ENCODE results near the gene TCP1. TPM values are rescaled to one million over a fixed set of nuclear protein-coding genes. Genes with fewer than 3 reads are reported as not detected.
"Not testable (repeated sequence)": the region's sequence is repeated elsewhere in the genome, so short reads cannot be mapped to it uniquely, and the experiment has no call there.

TCP1 gene
- total RNA-seq, 1 donor from 2014 or later, result 336 TPM

- DNase-seq, result not testable (repeated sequence)
Observed at GRCh38 chr6:159816775-159817174, 27.4 kb upstream of the TCP1 start.

GRCh38 chr6:159815410-159815809, 26.0 kb upstream of the TCP1 start:
- no peak for DNase-seq

- DNase-seq, result no peak
Observed at GRCh38 chr6:159813781-159814180, 24.4 kb upstream of the TCP1 start.

GRCh38 chr6:159809149-159809548, 19.7 kb upstream of the TCP1 start:
- DNase-seq, result no peak

DNA sequence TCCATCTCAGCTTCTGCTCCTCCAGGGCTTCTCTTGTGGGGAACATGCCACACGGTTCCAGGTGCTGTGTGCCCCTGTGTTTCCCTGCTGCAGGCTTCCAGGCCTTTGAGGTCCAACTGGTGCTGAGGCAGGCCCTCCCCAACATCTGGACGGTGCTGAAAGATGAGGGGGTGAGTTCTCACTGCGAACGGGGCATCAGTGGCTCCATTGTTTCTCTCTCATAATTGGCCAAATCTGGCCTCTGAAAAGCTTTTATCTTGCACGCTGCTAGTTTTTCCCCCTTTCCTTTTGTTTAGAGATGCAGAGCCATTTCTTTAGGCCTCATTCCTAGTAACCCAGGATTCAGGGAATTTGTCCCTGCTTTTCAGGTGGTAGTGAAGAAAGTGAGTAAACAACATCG, 19.2 kb upstream of the TCP1 start:
- no peak for DNase-seq

DNA sequence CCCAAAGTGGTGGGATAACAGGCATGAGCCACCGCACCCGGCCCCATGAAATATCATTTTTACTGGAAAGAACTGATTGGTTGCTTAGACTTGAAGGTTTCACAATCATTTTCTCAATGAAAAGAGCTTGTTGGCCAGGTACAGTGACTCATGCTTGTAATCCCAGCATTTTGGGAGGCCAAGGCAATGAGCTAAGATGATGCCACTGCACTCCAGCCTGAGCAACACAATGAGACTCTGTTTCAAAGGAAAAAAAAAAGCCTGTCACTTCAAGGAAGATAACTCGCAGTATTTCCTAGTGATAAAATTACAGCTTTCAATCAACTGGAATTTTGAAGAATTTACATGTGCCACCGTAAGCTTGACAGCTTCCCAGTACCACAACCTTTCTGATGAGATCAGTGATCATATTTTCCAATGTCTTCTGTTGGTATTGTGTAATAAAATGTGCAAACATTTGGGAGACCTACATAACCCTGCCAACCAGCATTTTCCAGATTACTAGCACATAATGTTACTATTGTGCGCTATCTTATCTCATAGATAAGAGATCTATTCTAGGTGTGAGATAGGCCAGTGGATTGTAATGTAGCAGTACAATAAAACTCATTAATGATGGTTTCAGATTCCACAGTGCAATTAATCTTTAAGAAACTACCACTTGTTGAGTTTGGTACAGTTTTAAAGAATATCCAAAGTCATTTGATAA, 17.9 kb upstream of the TCP1 start:
- no peak for DNase-seq

- no peak for DNase-seq
Observed at GRCh38 chr6:159806021-159806458, 16.6 kb upstream of the TCP1 start.

DNA sequence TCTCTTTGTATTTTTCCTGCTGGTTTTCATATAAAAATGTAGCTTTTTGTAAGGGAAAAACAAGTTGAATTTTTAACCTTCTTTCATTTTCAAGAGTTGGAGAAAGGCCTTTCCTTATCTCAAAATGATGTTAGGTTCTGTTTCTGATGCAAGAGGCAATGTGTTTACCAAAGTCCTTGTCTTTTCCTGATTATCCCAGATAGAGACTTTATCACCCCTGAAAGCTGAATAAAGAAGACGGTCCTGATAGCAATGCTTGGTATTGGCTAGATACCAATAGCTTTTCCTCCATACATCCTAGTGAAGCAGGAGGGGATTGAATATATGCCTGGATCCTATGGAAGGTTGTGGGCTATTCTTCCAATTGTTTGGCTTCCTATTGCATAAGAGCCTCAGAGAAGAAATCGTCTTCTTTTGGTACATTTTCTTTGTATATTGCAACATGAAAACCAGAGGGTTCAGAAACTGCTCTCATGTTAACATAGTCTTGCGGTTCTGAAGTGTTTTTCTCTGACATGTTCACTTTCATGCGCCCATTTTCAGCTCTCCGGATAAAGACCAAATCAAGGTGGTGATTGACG, 16.1 kb upstream of the TCP1 start:
- no peak for DNase-seq

DNA sequence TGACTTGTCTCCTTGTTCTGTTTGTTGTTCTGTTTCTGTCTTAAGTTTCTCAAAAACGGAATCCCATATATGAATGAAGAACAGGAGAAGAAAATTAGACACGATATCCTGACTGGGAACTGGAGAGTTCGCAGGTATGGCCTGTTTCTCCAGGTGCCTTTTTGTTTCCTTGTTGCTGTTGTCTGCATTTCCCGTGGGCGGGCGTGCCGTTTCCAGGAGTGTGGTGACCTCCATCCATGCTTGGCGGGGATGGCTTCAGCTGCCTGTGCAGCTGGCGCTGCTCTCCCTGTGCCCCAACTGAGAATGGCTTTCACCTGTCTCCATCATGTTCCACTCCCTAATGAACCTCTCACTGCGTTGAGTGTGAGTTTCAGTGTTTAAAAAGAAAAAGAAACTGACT, 15.1 kb upstream of the TCP1 start:
- DNase-seq, result no peak

- DNase-seq, result no peak
Observed at GRCh38 chr6:159801935-159802334, 12.5 kb upstream of the TCP1 start.

GRCh38 chr6:159800141-159800865, 10.9 kb upstream of the TCP1 start, which contains the start of gene PNLDC1:
Gene PNLDC1, plus strand, starts transcription at chr6:159800276. Its CDS starts 32 bp downstream, at chr6:159800308.
- no peak for DNase-seq

DNA sequence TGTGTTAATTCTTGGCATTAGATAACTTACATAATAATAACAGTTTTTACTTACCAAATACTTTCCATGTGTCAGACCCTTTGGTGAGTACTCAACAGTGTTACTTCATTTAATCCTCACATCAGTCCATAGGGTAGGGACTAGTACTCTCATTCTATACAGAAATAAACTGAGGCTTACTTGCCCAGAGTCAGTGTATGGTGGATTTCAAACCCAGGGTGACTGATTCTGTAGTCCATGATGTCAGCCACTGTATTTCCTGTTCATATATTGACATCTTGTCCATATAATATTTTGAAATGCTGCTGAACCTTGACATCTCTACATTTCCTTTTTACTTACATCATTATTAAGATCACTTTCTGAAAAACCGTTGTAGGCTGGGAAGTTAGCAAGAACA, 8.2 kb upstream of the TCP1 start:
- DNase-seq, result no peak

GRCh38 chr6:159794976-159795375, 5.6 kb upstream of the TCP1 start:
- DNase-seq, result not testable (repeated sequence)

DNA sequence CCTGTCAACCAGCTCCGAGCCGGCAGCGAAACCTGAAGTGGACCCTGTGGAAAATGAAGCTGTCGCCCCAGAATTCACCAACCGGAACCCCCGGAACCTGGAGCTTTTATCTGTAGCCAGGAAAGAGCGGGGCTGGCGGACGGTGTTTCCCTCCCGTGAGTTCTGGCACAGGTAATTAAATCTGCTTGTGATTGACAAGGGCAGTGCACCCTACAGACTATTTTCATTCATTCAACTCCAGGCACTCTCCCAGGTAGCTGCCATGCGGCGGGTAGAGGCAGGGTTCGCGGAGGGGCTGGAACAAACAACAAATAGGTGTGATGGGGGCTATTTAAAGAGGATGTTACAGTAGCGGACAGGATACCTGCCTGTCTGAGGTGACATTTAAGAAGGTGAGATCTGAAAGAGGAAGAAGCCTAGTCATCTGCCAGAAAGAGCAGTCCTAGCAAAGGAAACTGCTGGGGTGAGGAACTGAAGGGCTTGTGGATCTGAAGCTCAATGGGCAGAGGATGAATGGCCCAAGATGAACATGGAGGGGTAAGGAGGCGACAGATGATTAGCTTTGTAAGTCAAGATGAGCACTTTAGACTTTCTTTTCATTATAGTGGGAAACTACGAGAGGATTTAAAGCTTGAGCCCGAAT, 1.7 kb upstream of the TCP1 start:
- DNase-seq, result no peak

DNA sequence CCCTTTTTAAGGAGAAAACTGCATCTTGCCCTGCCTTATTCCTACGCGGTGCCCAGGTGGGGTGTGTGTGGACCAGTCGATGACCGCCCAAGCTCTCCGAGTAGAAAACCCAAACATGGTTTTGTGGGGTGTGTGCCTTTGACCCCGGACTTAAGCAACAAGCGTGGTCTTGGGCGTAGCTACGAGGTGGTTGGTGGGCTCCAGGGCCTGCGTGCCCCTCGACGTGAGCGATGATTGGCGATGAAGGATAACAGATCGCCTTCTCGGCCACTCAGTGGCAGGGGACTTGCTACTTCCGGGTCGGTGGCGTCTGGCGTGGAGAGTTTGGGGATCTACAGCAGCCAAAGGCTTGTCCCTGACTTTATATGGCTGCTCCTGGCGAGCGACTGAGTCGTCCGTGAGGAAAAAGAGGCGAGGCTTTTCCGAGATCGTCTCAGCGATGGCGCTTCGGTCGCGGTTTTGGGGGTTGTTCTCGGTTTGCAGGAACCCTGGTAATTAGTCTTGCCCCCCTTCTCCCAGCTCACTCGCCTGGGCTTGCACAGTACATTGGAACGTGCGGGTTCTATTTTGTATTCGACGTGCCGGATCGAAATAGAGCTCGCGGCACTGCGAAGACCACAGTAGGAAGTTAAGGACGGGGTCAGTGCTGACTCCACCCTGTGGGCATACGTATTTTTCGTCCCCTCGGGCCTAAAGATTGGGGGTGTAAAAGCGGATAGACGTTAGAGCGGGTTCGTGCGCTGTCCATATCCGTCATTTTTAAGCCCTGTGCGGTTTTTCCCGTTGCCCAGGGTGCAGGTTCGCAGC, 950 bp upstream of the TCP1 start, which contains the start of gene MRPL18:
TSS of gene MRPL18 (plus strand) at position 319 of the 807 bp plus-strand sequence. CDS start at position 440, 121 bp downstream.
- peak; percentile 96 for DNase-seq

- DNase-seq, result no peak
Observed at GRCh38 chr6:159788753-159789376, 537 bp downstream of the TCP1 start.

- DNase-seq, result no peak
Observed at GRCh38 chr6:159788276-159788675, 1.1 kb downstream of the TCP1 start.

DNA sequence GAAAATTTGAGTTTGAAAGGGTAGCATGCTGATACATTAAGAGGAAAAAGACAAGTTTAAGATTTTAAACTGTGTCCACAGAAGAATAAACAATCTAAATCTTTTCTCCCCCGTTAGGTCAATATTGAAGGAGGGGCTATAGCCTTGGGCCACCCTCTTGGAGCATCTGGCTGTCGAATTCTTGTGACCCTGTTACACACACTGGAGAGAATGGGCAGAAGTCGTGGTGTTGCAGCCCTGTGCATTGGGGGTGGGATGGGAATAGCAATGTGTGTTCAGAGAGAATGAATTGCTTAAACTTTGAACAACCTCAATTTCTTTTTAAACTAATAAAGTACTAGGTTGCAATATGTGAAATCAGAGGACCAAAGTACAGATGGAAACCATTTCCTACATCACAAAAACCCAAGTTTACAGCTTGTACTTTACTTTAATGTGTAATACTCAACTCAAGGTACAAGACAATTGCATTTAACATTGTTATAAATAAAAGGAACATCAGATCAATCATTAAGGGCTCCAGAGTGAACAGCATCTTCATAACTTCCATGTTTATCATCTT, 10.8 kb downstream of the TCP1 start:
- DNase-seq, result no peak

GRCh38 chr6:159778131-159778530, 11.3 kb downstream of the TCP1 start:
- DNase-seq, result no peak

- no peak for DNase-seq
Observed at GRCh38 chr6:159777240-159777904, 12.0 kb downstream of the TCP1 start.

DNA sequence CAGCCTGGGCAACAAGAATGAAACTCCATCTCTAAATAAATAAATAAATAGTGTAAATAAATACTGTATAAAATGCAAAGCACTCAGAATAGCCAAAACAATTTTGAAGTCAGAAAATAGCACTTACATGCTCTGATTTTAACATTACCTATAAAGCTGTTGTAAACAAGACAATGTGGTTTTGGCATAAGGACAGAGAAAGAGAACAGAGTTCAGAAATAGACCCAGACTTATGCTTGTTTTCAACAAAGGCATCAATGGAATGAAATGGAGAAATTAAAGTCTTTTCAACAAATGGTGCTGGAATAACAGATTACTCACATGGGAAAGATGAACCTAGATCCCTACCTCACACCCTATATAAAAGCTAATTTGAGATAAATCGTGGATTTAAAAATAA, 17.2 kb downstream of the TCP1 start:
- no peak for DNase-seq

Data from occipital lobe (tissue), 2 donors.